Uterus (tissue), 2 donors: ENCODE data around the gene TMEM72.

ENCODE experiments used
- POLR2A ChIP-seq, 2 donors: fragments of 450-650 bp; IDR thresholded peaks; one replicate each; pipeline ENCODE4 v1.6.1; 2016; ENCODE audit warnings: antibody characterized with exemption in 2 of 2, mild to moderate bottlenecking in 1 of 2, moderate library complexity in 1 of 2
- TF ChIP-seq, protein P1 (sequence below), 4 experiments: fragments of 200-600 bp in 2 of 4; fragments of 450-650 bp in 2 of 4; sonication (generic) in 2 of 4; IDR thresholded peaks; one replicate each; pipeline ENCODE4 v1.5.1; 2016 to 2019; ENCODE audit warnings: antibody characterized with exemption in 4 of 4, mild to moderate bottlenecking in 2 of 4, moderate library complexity in 1 of 4

DNA sequence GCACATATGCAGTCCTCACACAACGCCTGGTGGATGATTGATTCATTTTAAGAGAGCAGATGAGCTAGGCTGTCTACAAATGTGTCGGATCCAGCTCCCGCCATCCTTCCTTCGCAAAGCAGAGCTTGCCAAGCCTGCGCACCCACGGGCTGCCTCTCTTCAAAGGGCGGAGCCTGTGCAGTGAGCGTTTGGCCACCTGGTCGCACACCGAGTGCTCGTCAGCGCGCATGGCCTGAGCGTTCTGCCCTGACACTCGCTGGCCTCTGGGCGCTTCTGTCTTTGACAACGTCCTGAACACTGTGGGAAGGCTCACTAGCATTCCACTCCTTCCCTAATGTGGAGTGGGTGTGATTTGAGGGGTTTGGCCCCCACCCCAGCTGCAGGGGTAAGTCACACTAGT lies 47.1 kb upstream of the TMEM72 start:
- TF ChIP-seq, protein P1, sequence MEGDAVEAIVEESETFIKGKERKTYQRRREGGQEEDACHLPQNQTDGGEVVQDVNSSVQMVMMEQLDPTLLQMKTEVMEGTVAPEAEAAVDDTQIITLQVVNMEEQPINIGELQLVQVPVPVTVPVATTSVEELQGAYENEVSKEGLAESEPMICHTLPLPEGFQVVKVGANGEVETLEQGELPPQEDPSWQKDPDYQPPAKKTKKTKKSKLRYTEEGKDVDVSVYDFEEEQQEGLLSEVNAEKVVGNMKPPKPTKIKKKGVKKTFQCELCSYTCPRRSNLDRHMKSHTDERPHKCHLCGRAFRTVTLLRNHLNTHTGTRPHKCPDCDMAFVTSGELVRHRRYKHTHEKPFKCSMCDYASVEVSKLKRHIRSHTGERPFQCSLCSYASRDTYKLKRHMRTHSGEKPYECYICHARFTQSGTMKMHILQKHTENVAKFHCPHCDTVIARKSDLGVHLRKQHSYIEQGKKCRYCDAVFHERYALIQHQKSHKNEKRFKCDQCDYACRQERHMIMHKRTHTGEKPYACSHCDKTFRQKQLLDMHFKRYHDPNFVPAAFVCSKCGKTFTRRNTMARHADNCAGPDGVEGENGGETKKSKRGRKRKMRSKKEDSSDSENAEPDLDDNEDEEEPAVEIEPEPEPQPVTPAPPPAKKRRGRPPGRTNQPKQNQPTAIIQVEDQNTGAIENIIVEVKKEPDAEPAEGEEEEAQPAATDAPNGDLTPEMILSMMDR (IDR thresholded peaks at IDR 0.05): no peak
- no peak for TF ChIP-seq POLR2A (IDR thresholded peaks at IDR 0.05)
